GM11168 (cell line): ENCODE results near the gene RABGAP1L.

Experiments
- in situ Hi-C: fragments of 300-500 bp; cut with MboI; formaldehyde crosslinking; loops from one replicate; pipeline ENCODE4 v1.12.0; 2022; ENCODE audit warnings: low sequenced_read_pairs; ENCODE audit not compliant: unreplicated experiment

RABGAP1L gene

DNA sequence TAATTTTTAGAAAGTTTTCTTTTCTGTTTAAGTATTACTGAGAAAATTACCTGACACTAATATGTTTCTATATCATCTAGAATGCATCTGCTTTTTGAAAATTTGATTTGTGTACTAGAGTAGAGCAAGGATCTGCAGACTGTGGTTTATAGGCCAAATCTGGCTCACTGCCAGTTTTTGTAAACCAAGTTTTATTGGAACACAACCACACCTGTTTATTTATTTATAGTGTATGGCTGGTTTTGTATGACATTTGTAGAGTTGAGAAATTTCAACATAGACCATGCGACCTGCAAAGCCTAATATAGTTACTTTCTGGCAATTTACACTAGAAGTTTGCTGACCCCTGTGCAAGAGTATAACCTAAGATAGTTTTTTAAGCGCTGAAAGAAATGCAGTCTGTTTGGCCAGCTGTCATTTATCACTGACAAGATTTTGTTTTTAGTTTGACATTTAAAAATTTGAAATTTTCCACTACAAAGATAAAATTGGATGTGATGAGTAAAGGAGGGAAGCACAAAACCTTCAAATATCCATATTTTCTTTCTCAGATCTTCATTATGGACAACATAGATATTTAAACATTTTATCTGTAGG, 804.3 kb downstream of the RABGAP1L start:
- in situ Hi-C loops, result no loop called here

- in situ Hi-C loops, result no loop called here
Measured at GRCh38 chr1:174964261-174964971, 805.1 kb downstream of the RABGAP1L start.

DNA sequence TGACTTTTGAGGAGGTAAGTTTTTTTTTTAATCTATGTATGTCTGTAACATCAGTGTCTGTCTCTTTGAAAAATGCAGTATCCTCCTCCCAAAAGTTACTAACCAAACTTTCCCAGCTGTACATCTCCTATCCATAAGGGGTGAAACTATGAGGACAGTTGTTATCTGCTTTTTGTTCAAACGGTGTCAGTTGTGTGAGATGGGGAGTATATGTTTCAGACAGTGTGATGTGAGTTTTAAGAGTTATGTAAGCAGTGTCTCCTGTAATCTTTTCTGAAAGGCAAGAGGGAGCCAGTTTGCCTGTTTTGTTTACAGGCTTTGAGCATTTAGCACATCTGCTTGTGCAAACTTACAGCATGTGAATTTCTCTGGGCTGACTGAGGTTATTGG, 805.6 kb downstream of the RABGAP1L start:
- in situ Hi-C loops, result no loop called here

DNA sequence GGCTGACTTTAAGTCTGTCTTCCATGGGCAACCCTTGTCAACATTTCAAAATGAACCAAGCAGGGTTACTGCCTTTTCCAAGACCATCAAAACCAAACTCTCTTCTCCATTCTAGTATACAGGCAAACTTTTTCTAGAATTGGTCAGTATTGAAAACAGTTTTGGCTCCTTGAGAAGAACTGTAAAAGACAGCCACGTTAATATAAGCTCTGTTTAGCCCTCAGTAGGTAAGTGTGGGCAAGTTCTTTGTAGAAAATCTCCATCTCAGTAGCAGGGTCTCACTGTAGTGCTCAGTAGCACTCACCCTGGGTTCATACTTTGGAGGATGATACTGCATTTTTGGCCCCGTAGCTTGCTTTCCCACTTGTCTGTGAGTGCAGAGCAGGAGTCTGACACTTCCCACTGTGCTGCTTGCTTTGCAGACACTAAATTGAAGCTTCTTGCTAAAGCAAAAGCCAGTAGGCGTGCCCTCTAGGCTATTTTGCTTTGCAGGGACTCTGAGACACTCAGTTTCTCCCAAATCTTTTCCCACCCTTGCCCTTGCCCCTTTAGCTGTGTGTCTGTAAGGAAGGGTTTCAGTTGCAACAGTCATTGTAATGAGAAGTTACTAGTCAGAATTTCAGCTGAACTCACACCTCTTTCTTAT, 806.2 kb downstream of the RABGAP1L start:
- in situ Hi-C loops, result no loop called here

DNA sequence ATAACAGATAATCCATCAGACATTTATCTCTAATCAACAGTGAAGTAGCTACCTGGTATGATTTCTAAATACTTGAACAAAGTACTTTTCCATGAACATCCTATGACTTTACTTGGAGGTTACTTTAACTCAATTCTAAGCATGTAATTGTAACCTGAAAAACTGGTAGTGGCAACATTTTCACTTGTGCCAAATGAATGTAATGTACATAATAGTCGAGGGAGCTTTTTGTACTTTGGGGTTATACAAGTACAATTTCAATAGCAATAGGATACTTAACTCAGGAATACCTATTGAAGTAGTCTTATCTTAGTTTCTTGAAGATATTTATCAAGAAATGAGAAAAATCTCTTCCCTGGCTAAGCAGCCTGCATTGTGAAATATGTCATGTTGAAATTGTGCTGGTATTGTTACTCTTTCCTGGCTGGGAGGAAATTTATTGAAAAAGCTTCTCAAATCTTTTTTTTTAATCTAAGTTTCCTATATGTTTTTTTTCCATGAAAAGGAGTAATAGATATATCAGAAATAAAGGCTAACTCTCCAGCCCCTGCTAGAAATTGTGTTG, 806.8 kb downstream of the RABGAP1L start:
- in situ Hi-C loops, result no loop called here

DNA sequence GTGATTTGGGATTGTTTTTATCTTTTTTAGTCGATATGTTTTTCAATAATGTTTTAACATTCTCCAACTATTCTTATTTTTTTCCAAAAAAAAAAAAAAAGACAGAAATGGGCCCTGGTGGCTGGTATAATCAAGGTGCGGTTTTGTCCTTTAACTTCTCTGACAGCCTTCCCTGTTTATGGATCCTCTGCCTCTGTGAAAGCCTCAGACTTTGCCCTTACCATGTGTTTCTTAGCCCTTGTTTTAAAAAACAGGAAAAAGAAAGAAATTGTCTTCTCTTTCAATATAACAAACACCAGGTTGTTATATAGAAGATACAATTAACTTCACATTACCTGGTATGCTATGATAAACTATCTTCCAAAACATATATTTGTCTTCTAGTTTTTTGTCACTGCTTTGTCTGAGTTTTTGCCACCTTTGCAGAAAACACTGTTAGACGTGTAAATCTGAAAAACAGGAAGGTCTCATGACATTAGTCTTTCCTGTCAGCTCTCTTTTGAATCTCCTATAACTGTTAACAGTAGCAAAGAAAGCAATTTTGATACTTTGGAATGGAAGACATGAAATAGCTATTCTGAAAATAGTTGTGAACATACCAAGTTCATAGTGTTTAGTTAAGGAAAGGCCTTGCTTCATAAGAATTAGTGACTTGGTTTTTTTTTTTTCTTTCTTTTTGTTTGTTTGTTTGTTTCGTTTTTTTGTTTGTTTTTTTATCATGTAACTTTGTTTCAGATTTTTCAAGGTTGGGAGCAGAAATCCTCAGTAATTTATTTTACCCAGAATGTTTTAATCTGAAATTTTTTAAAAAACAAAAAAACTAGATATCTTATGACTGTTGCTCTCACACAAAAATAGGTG, 808.8 kb downstream of the RABGAP1L start:
- in situ Hi-C loops, result no loop called here

- in situ Hi-C loops, result no loop called here
Measured at GRCh38 chr1:174968750-174969244, 809.5 kb downstream of the RABGAP1L start.

DNA sequence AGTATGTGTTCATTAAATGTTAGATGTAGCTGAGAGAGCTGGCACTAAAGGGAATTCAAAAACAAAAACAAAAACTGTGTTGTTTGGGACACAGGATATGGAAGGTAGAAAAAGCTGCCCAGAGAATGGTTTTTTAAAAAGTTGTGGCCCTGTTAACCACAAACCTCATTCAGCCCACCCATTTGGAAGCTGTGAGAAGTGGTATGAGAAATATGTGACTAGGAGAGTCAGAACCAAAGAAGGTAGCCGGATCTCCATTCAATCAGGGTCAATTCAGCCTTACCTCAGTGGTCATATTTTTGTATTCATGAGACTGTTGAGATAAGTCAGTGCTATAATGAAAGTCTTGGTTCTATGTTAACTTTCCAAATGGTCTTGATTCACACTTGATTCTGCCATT, 810.7 kb downstream of the RABGAP1L start:
- in situ Hi-C loops, result no loop called here

DNA sequence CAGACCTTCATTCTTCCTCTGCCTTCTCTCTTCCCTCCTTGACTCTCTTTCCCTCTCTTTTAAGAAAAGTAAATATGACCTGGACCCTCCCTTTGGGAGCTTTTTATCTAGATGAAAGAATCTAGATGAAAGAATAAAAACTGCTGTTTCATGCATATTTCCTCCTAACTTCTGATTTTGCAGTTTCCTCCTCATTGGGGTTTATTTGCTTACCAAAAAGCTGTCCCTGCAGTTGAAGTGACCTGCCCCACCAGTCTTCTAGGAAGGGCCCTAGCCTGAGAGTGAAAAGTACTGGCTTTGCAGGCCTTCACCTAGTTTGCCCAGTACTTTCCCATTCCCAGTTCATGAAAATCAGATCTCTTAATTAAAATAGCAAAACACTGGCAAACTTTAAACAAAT, 812.1 kb downstream of the RABGAP1L start:
- in situ Hi-C loops, result no loop called here

DNA sequence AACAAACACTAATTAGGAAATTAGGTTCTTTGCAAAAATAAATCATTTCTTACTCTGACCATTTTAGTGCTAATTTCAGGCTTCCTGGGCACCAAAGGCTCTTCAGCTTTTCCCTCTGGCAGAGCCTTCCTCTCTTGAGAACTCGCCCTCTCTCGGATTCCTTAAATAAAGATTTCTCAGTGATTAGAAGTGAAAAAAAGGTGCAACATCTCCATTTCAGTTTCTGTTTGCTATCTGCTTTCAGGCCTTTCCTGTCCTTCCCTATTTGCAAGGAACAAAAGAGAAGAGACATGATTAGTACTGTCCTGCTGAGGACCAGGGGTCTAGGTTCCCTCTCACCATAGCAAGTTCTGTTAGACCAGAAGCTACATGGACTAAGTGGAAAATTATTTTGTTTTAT, 812.6 kb downstream of the RABGAP1L start:
- in situ Hi-C loops, result no loop called here

DNA sequence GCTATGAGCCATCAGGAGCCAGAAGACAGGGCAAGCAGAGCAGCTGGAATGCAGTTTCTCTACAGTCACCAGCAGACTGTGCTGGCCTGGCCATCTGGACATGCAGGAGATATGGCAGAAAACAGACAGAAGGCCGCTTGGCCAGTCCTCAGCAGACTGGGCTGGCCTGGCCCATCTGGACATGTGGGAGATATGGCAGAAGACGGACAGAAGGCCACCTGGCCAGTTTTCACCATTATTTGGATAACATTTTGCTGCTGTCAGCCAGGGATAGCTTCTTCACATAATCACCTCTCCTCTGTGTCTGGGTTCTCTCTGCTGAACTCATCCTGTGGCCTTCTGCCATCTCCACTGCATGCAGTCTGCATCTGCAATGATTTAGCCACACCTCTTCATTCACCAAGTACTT, 815.4 kb downstream of the RABGAP1L start:
- in situ Hi-C loops, result loop anchor here (25.0 kb wide), 1 partner anchor 162 kb away; no protein-coding TSS in a partner anchor

- in situ Hi-C loops, result loop anchor here (25.0 kb wide), 1 partner anchor 163 kb away; no protein-coding TSS in a partner anchor
Measured at GRCh38 chr1:174975764-174976163, 816.4 kb downstream of the RABGAP1L start.

DNA sequence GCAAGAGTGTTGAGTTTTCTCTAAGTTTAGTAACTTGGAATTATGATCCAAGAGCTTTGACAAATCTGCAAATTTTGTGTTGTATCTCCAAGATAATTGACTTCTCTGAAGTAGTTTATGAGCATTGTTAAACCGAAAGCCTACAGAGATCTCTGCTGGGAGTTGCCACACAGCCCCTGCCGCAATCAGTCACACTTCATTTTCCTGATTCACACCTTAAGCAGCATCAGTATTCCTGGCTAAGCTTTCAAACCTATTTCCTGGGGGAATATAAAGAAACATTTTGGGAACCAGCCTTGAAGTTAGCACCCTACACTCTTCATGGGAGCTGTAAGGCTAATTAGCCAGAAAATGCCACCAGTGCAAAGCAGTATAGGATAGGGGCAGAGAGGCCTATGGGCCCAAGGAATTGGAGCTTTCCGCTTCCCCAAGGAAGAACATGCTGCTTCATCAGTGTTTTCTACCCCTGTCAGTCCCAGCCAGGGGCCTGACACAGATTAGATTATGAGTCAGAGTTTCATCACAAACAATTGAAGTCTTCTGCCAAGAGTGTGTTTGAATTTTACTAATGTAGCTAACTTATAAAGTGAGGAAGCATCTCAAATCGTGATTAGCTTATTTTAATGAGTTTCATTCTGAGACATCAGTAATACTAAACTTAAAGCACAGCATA, 817.3 kb downstream of the RABGAP1L start:
- in situ Hi-C loops, result loop anchor here (25.0 kb wide), 1 partner anchor 164 kb away; no protein-coding TSS in a partner anchor

- in situ Hi-C loops, result loop anchor here (25.0 kb wide), 1 partner anchor 171 kb away; no protein-coding TSS in a partner anchor
Measured at GRCh38 chr1:174982971-174983689, 823.8 kb downstream of the RABGAP1L start.

DNA sequence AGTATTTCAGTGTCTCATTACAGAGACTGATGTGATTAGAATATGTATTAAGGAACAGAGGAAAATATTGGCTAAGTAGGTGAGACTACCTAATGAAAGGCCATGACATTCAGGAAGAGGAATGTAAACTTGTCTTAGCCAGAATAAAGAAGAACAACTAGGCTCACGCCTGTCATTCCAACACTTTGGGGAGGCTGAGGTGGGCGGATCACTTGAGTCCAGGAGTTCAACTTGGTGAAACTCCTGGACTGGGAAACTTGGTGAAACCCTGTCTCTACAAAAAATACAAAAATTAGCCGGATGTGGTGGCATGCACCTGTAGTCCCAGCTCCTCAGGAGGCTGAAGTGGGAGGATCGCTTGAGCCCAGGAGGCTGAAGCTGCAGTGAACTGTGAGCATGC, 825.6 kb downstream of the RABGAP1L start:
- in situ Hi-C loops, result loop anchor here (25.0 kb wide), 1 partner anchor 173 kb away; no protein-coding TSS in a partner anchor

DNA sequence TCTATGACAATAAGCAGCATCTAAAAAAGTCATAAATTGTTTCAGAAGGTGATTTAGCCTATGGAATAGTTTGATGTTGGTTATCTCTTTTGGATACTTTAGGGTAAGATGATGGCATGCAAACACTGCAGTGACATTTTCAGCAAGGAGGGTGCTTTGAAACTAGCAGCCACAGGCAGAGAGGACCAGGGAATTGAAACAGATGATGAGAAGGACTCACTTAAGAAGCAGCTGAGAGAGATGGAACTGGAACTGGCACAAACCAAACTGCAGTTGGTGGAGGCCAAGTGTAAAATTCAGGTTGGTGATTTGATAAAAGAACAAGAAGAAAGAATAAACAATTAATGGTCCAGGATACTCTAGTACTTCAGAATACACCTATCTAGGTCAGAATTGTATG, 829.2 kb downstream of the RABGAP1L start:
- in situ Hi-C loops, result loop anchor here (25.0 kb wide), 1 partner anchor 176 kb away; no protein-coding TSS in a partner anchor

GRCh38 chr1:174988986-174989385, 829.7 kb downstream of the RABGAP1L start:
- in situ Hi-C loops, result loop anchor here (25.0 kb wide), 1 partner anchor 177 kb away; no protein-coding TSS in a partner anchor

GRCh38 chr1:174989536-174990220, 830.4 kb downstream of the RABGAP1L start:
- in situ Hi-C loops, result loop anchor here (25.0 kb wide), 1 partner anchor 177 kb away; no protein-coding TSS in a partner anchor
